ENCODE results near the gene WDFY4.

Gene WDFY4

DNA sequence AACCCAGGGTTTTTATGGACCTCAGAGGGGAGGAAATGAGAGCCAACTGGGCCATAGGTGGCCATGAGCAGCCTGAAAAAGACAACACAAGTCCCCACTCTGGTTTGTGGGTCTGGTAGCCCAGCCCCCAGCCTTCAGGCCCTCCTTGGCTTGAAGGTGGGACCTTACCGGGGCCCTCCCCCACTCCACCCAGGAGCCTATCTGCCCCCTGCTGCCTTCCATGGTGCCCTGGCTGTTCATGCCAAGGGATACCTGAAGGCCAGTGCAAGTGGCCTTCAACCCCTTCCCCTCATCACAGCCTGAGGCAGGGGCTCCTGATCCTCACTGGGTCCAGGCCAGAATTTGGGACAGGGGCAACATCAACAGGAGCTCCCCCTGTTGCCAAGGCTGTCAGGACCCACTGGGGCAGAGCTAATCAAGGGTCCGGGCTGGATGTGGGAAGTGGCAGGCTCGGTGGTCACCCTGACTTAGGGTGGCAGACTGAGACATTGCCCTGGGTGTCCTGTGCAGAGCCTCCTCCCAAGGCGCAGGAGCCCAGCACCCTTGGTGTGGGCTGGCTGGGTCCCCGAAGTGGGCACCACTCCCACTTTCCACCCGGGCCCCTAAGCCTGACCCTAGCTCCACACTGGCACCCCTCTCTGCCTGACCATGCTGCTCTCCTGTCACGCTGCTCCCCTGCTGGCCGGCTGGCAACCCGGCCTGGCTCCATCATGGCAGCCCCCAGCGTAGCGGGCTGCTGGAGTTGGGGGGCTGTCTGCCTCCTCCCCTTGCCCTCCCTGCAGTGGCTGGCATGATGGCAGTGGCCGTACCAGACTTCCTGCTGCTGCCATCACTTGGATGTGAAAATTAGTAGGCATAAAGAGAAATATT lies 6.4 kb downstream of the WDFY4 start:
- DNase-seq = no peak

DNA sequence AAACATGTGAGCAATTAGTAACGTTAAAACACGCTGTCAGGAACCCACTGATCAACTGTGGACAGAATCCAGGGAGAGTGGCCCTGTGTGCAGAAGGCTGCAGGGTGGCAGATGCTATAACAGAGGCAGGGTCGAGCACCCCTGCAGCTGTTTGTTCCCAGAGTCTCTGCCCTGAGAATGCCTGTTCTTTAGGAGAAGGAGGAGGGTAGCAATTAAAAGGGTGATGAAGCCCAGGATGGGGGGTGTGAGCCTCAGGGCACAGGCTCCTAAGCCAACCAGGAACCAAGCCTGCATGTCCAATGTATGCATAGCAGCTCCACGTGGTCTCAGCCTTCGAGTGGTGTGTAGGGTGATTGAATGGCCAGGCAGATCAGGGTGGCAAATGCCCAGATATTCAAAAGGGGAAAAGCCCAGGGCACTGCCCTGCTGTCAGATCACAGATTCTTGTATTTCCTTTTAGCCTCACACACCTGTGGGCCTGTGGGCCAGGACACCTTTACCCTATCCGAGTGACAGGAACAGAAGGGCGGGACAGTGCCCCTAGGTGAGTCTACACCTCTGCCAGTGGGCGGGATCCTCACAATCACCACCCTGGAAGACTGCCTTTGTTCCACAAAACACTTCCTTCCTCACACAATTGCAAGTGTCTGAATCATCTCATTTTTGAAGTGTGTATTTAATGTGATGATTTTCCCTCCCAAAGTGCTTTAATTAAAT lies 7.3 kb downstream of the WDFY4 start:
- DNase-seq = no peak

DNA sequence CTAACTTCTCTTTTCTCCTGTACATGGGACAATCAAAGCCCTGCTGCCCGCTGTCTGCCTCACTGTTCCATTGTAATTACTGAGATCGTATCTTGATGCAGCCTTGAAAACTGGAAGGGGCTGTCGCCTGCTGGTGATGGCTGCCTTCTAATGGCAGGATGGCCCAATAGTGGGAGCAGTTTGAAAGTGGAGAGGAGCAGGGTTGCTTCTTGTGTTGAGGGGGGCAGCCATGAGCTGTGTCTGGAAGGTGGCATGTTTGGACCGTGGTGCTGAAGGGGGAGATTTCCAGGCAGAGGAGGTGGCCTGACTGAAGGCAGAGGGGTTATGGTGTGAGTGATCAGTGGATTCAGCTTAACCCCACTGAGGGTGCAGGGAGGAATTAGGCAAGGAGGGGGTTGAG lies 8.1 kb downstream of the WDFY4 start:
- no peak for DNase-seq

DNA sequence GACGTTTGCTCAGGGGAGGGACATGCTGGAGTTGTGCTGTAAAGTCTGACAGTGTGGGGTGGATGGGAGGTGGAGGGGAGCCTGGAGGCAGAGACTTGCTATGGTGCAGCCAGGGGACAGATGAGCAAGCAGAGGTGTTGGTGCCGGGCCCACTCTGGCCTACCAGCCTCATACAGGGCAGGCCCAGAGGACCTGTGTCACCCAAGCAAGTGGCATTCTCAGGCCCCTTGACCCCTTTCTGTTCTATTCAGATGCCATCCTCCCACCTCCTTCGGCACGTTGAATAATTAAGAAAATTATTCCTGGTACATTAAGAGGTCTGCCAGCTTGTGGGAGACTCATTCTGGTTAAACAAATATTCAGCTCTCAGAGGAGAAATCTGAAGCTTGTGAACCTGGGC lies 8.5 kb downstream of the WDFY4 start:
- DNase-seq = no peak

DNA sequence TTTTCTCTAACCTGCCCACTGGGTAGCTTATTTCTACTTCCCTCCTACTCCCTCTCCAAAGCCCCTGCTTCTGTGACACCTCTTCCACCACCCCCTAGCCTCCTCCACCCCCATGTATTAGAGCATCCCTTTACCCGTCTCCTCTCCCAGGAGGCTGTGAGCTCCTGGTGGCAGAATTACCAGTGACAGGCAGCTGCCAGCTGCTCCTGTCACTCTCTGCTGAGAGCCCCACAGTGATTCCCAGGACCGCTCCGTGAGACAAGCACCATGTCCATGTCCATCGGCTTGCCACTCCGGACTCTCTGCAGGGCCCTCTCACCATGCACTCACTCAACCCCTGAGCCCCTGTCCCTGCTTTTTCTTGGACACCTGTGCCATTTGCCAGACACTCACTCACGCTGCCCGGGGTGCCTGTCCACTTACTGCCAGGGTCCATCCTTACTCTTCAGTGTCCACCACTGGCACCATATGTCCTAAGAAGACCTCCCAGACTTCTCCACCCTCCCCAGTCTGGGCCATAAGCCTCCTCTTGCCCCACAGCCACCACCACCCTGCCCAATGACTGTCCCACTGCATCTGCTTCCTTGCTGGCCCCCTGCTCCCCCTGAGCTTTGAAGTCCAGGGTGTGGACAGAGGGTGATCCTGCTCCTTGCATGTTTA lies 9.8 kb downstream of the WDFY4 start:
- DNase-seq = no peak

DNA sequence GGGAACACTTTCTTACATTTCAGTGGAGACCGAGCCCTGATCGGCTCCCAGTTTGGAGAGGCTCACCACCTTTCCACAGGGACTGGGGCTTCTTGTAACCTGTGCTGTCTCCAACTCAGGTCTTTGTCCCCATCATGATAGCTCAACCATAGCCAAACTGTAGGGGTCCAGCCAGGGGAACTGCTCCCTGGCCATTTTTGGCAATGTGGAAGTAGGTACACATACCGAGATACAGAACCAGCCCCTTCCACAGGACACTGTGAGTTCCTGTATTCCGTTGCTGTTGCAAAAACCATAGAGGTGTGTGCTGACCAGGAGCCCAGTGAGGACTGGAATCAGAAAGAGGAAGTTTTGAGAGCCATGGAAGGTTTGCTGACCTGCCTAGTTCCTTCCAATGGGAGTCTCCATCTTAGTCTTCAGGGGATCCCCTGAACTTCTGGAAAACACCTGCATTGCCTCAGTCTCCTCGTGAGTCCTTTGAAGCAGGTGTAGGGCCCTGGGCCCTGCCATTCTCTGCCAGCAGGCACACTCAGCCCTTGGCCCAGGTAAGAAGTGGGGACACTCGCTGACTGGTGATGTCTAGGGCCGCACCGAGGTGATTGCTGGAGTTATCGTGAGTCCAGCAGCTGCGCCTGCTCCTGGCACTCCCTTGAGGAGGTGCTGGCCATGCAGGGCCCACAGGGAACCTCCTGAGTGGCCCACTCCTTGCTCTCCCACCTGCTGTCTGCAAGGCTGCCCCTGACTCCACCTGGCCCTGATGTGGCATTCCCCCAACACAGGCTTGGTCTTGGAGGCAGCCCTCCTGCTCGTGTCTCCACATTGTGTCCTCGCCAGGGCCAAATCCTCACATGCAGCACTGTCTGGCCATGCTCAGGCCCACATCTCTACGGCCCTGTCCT lies 11.2 kb downstream of the WDFY4 start:
- no peak for DNase-seq

DNA sequence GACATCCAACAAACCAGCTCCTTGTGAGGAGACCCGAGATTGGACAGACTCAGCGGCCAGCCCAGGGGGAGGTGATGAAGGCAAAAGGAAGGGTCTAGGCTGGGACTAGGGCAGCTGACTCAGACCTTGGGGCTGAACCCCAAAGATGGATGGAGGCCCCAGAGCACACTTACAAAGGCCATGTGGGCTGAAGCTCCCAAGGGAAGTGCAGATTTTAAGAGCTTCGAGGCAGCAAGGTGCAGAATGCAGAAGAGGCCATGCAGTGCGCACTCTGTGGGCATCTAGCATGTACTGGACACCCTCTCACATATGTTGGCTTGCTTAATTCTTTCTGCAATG lies 11.8 kb downstream of the WDFY4 start:
- no peak for DNase-seq

DNA sequence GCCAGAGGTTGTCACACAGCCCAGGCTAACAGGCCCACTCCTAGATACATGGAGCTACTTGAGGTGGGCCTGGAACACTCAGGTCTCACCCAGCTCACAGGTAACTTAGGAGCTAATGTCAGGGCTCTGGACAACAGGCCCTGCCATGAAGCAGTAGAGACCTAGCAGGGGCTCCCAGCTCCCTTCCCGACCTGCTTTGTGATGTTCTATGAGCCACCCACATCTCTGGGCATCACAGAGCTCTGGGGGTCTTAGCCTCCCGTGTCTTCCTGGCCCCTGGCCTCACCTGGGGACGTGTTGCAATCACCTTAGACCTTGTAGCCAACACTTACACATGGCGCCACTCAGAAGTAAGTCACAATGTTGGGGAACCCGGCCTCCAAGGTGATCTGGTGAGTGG lies 12.4 kb downstream of the WDFY4 start:
- DNase-seq = no peak

DNA sequence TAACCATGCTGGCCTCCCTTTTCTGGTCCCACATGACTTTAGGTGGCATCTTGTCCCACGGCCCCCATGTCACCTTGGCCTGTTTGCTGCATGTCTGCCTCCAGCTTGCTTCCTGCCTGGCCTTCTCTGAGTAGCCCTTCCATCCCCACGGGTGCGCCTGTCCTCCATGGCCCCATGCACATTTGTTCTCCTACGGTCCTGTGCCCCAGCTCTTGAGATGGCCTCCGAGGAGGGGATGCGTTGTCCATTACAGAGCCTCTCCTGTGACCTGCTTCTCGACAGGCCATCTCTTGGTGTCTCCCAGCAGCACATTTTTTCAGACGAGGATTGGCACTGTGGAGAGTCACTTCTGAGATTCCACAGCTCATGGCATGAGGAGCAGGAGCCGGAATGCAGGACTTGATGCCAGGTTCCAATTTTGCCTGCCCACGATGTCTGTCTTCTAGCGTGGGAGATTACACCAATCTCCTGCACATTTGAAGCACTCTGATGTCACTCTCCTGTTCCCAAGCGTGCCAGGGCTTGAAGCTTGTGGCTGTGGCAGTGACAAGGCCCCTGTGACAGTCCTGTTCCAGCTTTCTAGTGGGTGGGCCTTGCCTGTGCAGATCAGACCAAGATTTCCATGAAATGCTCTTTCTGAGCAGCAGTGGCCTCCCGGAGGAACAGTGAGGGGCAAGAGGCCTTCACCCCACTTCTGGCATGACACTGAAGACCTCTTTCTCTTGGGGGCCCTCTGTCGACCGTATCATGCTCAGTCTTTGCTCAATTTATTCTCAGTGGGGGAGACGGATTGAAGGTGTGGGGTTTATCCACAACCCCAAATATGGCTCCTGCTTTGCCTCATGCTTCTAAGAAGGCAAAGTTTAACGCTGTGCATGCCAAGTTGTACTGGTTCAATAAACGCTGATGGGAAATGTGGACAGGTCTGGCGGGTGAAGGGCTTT lies 13.4 kb downstream of the WDFY4 start:
- no peak for DNase-seq

DNA sequence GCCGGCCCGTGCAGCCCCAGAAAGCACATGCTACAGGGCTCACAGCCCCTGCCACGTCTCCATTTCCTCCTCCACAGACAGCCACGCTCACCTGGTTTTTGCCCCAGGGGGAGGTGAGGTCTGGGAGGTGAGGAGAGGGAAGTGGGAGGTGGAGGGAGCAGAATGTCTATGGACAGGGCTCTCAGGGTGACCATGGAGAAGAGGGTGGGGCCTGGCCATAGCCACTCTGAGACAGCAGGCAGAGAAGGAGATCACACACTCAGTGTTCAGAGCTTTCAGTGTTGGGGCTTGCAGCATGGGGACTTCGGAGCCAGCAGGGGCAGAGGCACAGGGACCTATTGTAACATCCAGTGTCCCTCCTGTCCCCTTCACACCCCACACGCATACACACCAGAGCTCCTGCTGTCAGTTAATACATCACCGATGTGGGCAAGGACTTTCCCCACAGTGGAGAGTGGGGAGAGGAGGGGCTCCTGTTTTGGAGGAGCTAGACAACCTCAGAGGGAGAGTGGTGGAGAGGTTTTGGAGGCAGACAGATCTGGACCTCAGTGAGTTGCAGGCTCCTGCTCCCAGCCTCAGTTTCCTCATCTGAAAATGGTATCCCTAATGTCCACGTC lies 14.4 kb downstream of the WDFY4 start:
- no peak for DNase-seq

DNA sequence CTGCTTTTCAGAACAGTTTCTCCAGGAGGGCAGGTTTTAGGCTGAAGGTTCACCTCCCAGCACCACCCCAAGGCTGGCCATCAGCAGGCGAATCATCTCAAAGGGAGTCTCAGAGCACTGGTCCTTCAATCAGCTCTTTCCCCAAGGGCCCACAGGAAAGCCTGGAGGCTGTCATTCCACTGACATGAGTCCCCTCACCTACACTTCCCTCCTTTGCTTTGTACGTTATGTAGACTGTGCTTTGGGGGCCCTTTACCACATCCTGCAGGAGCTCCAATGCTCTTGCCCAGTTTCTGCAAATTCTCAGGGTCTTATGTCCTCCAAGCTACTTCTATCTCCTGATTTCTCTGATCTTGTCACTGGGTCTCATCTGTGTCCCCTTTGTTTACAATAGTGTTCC lies 15.4 kb downstream of the WDFY4 start:
- no peak for DNase-seq

DNA sequence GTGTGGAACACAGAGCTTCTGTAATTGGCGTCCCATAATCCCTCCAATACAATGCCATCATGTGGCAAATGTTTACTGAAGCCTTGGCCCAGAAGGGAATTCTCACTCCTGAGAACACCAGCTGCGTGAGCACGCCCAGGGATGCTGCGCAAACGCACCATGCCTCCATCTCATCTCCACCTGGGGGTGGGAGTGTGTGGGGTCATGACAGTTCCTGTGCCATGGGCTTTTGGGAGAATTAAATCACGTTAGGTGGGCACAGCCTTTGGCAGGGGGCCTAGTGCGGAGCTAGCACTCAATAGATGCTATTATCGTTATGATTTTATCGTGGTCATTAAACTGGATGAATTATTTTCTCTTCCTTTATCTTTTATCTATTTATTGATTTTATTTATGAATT lies 15.8 kb downstream of the WDFY4 start:
- no peak for DNase-seq

DNA sequence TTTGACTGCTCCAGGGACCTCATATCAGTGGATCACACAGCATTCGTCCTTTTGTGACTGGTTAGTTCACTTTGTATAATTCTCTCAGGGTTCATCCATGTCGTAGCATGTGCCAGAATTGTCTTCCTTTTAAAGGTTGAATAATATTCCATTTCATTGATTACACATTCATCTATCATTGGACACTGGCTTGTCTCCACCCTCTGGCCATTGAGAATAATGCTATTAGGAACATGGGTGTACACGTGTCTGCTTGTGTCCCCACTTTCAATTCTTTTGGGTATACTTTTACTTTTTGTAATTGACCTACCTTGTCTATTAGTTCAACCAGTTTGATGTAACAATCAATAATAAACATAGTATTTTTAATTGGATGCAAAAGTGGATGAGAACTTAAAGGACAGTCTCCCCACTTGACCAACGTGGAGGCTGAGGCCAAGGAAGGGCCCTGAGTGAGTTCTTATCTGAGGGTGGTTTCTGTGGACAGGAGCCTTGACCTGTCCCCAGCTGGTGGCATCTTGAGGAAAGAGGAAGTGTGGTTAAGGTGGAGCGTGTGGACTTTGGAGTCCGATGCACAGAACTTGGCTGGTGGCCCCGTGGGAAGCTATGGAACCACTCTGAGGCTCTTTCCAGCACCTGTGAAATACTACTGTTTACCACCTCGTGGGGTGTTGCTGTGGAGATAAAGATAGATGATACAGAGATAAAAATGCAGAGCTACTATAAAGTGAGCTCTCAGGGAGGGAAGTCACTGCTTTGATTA lies 16.6 kb downstream of the WDFY4 start:
- DNase-seq = no peak

DNA sequence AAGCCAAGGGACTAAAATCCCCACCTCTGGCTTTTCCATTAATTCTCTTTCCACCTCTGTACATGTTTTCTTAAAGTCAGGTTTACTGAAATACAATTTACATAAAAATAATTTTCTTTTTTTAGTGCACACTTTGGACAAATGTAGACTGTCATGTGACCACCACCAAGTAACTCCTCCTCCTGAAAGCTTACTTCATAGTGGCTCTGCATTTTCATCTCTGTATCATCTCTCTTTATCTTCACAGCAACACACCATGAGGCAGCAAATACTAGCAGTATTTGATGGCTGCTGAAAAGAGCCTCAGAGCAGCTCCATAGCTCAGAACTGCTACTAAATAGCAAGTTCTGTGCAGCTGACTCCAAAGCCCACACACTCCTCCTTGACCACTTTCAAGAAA lies 17.3 kb downstream of the WDFY4 start:
- no peak for DNase-seq

DNA sequence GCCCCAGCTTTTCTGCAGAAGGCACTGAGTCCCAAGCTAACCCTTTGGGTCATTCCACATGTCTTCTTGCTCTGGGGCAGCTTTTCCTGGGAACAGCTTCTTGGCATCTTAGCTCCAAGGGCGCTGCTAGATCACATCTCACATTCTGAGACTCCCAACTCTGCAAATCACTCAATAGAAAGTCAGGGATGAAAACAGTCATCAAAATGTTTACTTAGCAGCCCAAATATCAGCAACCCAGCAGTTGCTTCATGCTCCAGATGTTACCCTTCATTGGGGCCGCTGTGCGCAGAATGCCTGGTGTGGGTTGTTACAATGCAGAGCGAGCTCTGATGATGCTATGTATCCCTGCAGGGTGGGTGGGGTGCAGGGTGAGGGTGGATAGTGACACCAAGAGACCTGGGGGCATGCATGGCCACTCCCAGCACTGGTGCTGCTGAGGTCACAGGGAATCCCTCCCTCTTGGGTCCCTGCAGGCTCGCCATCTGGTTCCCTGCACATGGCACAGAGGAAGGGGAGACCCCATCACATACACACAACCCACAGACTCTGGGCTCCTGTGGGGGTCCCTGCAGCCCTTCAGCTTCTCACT lies 19.0 kb downstream of the WDFY4 start:
- no peak for DNase-seq

DNA sequence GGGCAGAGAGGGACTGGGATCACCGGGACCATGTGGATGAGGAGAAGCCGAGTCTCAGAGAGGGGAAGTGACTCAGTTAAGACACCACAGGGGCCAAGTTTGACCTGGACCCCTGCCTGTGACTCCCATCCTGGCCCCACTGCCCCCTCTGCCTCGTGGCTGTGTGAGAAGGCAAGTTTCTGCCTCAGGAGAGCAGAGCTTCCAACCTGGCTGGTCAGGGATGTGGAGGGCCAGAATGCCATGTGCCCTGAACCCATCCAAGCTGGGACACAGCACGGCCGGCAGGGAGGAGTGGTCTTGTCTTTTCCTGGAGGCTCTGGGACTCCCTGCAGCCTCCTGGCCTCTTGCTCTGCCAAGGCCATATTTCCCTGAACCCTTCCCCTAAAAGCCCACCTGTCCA lies 19.5 kb downstream of the WDFY4 start:
- DNase-seq = no peak

DNA sequence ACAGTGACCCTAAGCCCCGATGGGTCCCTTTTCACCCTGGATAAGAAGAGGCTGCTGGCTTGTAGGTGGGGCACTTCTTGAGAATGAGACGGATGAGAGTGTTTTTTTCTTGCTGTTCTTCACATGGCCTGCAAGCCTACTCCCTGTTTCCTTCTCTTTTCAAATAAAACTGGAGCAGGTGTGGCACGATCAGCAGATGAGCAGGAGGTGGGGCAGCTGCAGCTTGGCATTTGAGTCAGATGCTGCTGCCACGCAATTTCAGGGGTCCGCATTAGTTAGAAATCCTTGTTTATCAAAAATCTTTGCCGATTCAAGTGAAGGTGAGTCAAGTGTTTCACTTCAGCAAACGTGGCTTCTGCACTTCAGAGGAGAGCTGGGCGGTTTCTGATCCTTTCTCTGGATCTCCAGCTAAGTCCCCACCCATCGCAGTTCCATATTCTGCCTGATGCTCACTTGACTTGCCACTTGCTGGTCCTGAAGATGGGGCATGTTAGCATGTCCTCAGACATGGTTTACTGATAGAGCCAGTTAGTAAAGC lies 20.8 kb downstream of the WDFY4 start:
- DNase-seq = no peak

DNA sequence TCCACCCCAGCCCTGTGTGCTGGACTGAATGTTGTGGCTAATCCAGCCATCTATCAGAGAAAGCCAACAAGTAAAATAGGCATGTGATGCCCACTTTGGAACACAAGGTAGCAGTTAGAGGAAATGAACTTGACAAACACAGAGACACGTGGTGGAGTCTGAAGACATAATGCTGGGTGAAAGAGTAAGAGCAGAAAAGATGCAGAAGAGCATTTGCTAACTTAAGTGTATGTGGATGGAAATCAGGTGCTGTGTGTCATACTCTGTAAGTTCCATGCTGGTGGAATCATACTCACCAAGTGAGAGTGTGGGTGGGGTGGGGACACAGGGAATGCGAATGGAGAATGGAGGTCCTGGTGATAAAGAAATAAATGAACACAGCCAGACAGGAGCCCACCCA lies 22.8 kb downstream of the WDFY4 start:
- no peak for DNase-seq

DNA sequence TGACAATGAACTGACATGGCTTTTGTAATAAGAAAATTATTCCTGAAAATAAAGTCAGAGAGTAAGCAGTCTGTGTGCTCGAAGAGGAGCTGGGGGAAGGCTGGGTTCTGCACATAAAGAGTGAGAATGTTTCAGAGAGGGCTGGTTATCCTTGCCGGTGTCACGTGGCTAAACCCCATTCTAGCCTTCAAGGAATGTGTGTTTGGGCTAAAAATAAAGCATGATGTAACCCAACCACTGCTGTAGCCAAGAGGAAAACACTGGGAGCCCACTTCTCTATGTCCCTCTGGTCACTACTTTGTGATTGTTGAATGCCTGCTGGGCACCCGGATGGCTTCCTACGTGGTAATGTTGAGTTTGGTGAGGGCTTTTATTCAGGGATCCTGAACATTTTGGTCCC lies 23.5 kb downstream of the WDFY4 start:
- DNase-seq = no peak
